K562 (cell line): Measurements from ENCODE around the gene FAHD2A. TPM values are rescaled to one million over a fixed set of nuclear protein-coding genes. Genes with fewer than 3 reads are reported as not detected.

Experiments
- ATAC-seq: fragments of 200-7000 bp; cut with Tn5 transposase; 3 replicates; pipeline ENCODE4 v1.9.1; 2020; ENCODE audit warnings: moderate library complexity
- BruUV-seq: library from RNA; stranded (reverse); fragments of 400-500 nt; replicated peaks from 2 replicates; lab custom pipeline; 2021; lab: Mats Ljungman, UMichigan
- CTCF ChIA-PET: fragments of 300-600 bp; formaldehyde crosslinking; extraction: SDS; loops from one replicate; lab custom pipeline; 2021; ENCODE audit warnings: low intra/inter-chr PET ratio; lab: Yijun Ruan, JAX
- POLR2A ChIA-PET: fragments of 300-600, 350-650 bp; sonication (Branson Sonifier 250); formaldehyde crosslinking; extraction: SDS; loops from one replicate; lab custom pipeline; 2021; ENCODE audit warnings: antibody characterized with exemption, inconsistent platforms; lab: Yijun Ruan, JAX
- DNase-seq, 4 experiments: peaks; one replicate each; pipeline versions ENCODE4 v3.0.0 to v3.0.0-alpha.2; 2011 to 2018; ENCODE audit warnings: low spot score in 3 of 4, mixed read lengths in 3 of 4; ENCODE audit errors: extremely low read depth in 1 of 4
- FAIRE-seq: peaks from 2 replicates; lab custom pipeline; 2011; peaks lifted over from hg19 to GRCh38; lab: Jason Lieb, UNC
- H2AFZ ChIP-seq: 2 replicates; pipeline ENCODE4 v1.6.0; 2011; ENCODE audit warnings: low read depth, low read length, control low read depth, inconsistent platforms
- H3K27ac ChIP-seq: fragments of 200-600 bp; 3 replicates; pipeline ENCODE4 v1.8.0; 2011; ENCODE audit warnings: low read depth, mild to moderate bottlenecking, control low read depth, inconsistent platforms, low read length, moderate library complexity, mixed read lengths; ENCODE audit errors: extremely low read depth
- H3K27me3 ChIP-seq, 2 experiments: fragments of 300-600 bp in 1 of 2; 2 replicates in 1 of 2; 3 replicates in 1 of 2; pipeline versions ENCODE4 v1.6.0 to v1.8.0; 2011; ENCODE audit warnings: inconsistent platforms in 2 of 2, low read length in 2 of 2, mild to moderate bottlenecking in 1 of 2, mixed read lengths in 1 of 2, moderate library complexity in 1 of 2; ENCODE audit not compliant: control insufficient read depth in 2 of 2, insufficient read depth in 2 of 2
- H3K36me3 ChIP-seq: fragments of 300-600 bp; 3 replicates; pipeline ENCODE4 v1.8.0; 2011; ENCODE audit warnings: mild to moderate bottlenecking, low read length, inconsistent platforms; ENCODE audit not compliant: control insufficient read depth, insufficient read depth
- H3K4me1 ChIP-seq, 2 experiments: fragments of 200-600 bp in 1 of 2; replicated peaks in 1 of 2; 2 replicates in 1 of 2; 3 replicates in 1 of 2; pipeline versions ENCODE4 v1.5.1 to v1.8.0; 2011; ENCODE audit warnings: inconsistent platforms in 2 of 2, low read length in 2 of 2, mild to moderate bottlenecking in 1 of 2, mixed read lengths in 1 of 2, moderate library complexity in 1 of 2; ENCODE audit not compliant: control insufficient read depth in 2 of 2, insufficient read depth in 2 of 2
- H3K4me2 ChIP-seq: 2 replicates; pipeline ENCODE4 v1.6.1; 2011; ENCODE audit warnings: low read length, control low read depth, inconsistent platforms, mixed read lengths; ENCODE audit not compliant: insufficient read depth
- H3K4me3 ChIP-seq: fragments of 200-600 bp; sonication (generic), shearing (Covaris generic); 2 replicates; pipeline ENCODE4 v1.5.1; 2016; ENCODE audit warnings: control low read depth, inconsistent platforms
- H3K79me2 ChIP-seq: fragments of 200-600 bp; 3 replicates; pipeline ENCODE4 v1.8.0; 2011; ENCODE audit warnings: low read length, inconsistent platforms; ENCODE audit not compliant: control insufficient read depth, insufficient read depth
- H3K9ac ChIP-seq, 2 experiments: 2 replicates each; pipeline versions ENCODE4 v1.6.0 to v1.6.1; 2011; ENCODE audit warnings: low read depth in 2 of 2, low read length in 2 of 2, control low read depth in 1 of 2, inconsistent platforms in 1 of 2, mild to moderate bottlenecking in 1 of 2, mixed read lengths in 1 of 2; ENCODE audit not compliant: insufficient read depth in 1 of 2
- H3K9me1 ChIP-seq: one replicate; pipeline ENCODE4 v1.6.0; 2011; ENCODE audit warnings: inconsistent platforms, mild to moderate bottlenecking, low read length, moderate library complexity; ENCODE audit not compliant: control insufficient read depth, insufficient read depth
- H3K9me3 ChIP-seq: replicated peaks from 2 replicates; pipeline ENCODE4 v1.5.1; 2011; ENCODE audit warnings: low read depth, low read length, inconsistent platforms; ENCODE audit not compliant: control insufficient read depth, insufficient read depth
- H4K20me1 ChIP-seq: replicated peaks from 2 replicates; pipeline ENCODE4 v1.6.1; 2011; ENCODE audit warnings: low read length, inconsistent platforms, mixed read lengths; ENCODE audit not compliant: control insufficient read depth, insufficient read depth
- ATF7 ChIP-seq: fragments of 450-650 bp; IDR thresholded peaks from 2 replicates; pipeline ENCODE4 v1.7.1; 2014; ENCODE audit warnings: mild to moderate bottlenecking, moderate library complexity
- FOSL1 ChIP-seq: fragments of 200-800 bp; sonication (Bioruptor generic); conservative IDR thresholded peaks from 2 replicates; pipeline ENCODE4 v1.6.1; 2016; ENCODE audit warnings: missing genetic modification characterization, missing compliant biosample characterization
- HMG20A ChIP-seq: fragments of 450-650 bp; formaldehyde crosslinking; conservative IDR thresholded peaks from 2 replicates; pipeline ENCODE4 v1.4.0; 2020; ENCODE audit warnings: mild to moderate bottlenecking, mixed read lengths
- HOXB6 ChIP-seq: fragments of 250-450 bp; sonication (Bioruptor Pico); IDR thresholded peaks from 2 replicates; pipeline ENCODE4 v1.5.1; 2022; ENCODE audit warnings: mild to moderate bottlenecking, borderline replicate concordance
- IRF2 ChIP-seq: sonication (generic); formaldehyde crosslinking; IDR thresholded peaks from 2 replicates; pipeline ENCODE4 v1.8.1; 2022; ENCODE audit warnings: mild to moderate bottlenecking, missing genetic modification reagents
- NFYB ChIP-seq: IDR thresholded peaks from 2 replicates; pipeline ENCODE4 v1.6.1; 2011; ENCODE audit warnings: mild to moderate bottlenecking, moderate library complexity; ENCODE audit not compliant: insufficient read length; ENCODE audit errors: extremely low read depth
- SFPQ ChIP-seq: fragments of 200-400 bp; formaldehyde crosslinking; IDR thresholded peaks from 2 replicates; pipeline ENCODE4 v1.6.1; 2017; ENCODE audit warnings: mild to moderate bottlenecking, low read depth, low read length, moderate library complexity
- YY1 ChIP-seq, 3 experiments: IDR thresholded peaks; 2 replicates each; pipeline ENCODE4 v1.6.1; 2011; ENCODE audit warnings: low read length in 2 of 3, mild to moderate bottlenecking in 2 of 3, moderate library complexity in 2 of 3, borderline replicate concordance in 1 of 3, control low read depth in 1 of 3, low read depth in 1 of 3; ENCODE audit not compliant: insufficient read depth in 3 of 3, insufficient replicate concordance in 2 of 3, control insufficient read depth in 1 of 3, insufficient read length in 1 of 3; ENCODE audit errors: extremely low read depth in 1 of 3
- ZHX1 ChIP-seq: fragments of 150-350 bp; conservative IDR thresholded peaks from 2 replicates; pipeline ENCODE4 v1.6.1; 2014; ENCODE audit warnings: low read length
- WGBS: fragments of 100-300 bp; shearing (Covaris generic); methylation state at CpG from one replicate; pipeline ENCODE4 v1.1.6; 2016; ENCODE audit warnings: low coverage, mixed read lengths; ENCODE audit not compliant: insufficient coverage; ENCODE audit errors: missing lambda C conversion rate; 5-methylcytosine and 5-hydroxymethylcytosine counted together
- in situ Hi-C: fragments of 300-500 bp; cut with MboI; formaldehyde crosslinking; loops from 4 replicates; pipeline ENCODE4 v1.15.0; 2018; ENCODE audit warnings: inconsistent platforms, mixed read lengths
- intact Hi-C: fragments of 100-400 bp; cut with micrococcal nuclease; formaldehyde crosslinking; loops from 2 replicates; pipeline ENCODE4 v1.14.2; 2022
- polyA plus RNA-seq, 8 experiments: library from polyadenylated mRNA; depleted of rRNA in 4 of 8; stranded (reverse) in 5 of 8; unstranded in 3 of 8; fragments of >200 nt; fragmentation: Nextera tagmentation in 2 of 8; fragmentation: Illumina TruSeq in 1 of 8; extraction: Ambion mirVana in 2 of 8; extraction: Trizol in 1 of 8; gene quantifications; 2 replicates each; pipeline versions ENCODE4 v1.2.1 to v1.2.3, GENCODE V29; 2011 to 2014; ENCODE audit warnings: inconsistent platforms in 1 of 8, missing spikeins in 1 of 8
- total RNA-seq, 7 experiments: library from RNA; depleted of rRNA in 6 of 7; stranded (reverse); fragments of >200 nt in 6 of 7; fragmentation: Illumina TruSeq in 2 of 7; extraction: Trizol in 2 of 7; gene quantifications; 2 replicates each; pipeline versions ENCODE4 v1.2.1 to v1.2.3, GENCODE V29; 2011 to 2021; ENCODE audit warnings: low replicate concordance in 1 of 7

Gene FAHD2A
- total and polyA plus RNA-seq, 9 of the 15 experiments (the other 6 are each of a cell fraction or from before 2014, with no cell fraction given), result 13.8 to 41.0 (median 30.4) TPM

- no peak for FAIRE-seq
- BruUV-seq, result no TSS peak
- ChIA-PET CTCF (no interaction called here), POLR2A (no interaction called here)
- in situ Hi-C loops, result no loop called here
- no peak overlapping the region for H3K4me3 ChIP-seq
- 0 out of 2 replicates have a peak, but pooled peaks cover 7% of the 10 kb centered on the region for H4K20me1 ChIP-seq
- no peak for ATAC-seq
- no peaks in the 10 kb centered on the region for H3K36me3 ChIP-seq
- intact Hi-C loops, result no loop called here
- 0% methylated on average over 6 of the region's 6 CpGs for WGBS
- no peak for DNase-seq
- H3K9ac ChIP-seq, result no peak overlapping the region
- H3K9me3 ChIP-seq, result no peaks in the 10 kb centered on the region
- no peaks in the 10 kb centered on the region for H3K4me1 ChIP-seq
- H3K27me3 ChIP-seq, result peaks cover 8 to 51% of the 10 kb centered on the region in 2 experiments; a peak in 3 of 5 replicates
- H3K79me2 ChIP-seq, result no peaks in the 10 kb centered on the region
- no peak overlapping the region for H2AFZ ChIP-seq
- no peak overlapping the region for H3K27ac ChIP-seq
- TF ChIP-seq HOXB6 (CRISPR knock-in tag) (no peak), HMG20A (CRISPR knock-in tag) (no peak), NFYB (no peak)
- H3K9me1 ChIP-seq, result no peaks in the 10 kb centered on the region
- H3K4me2 ChIP-seq, result no peak overlapping the region
Observed at GRCh38 chr2:95357717-95358280, 44.7 kb upstream of the FAHD2A start.

GRCh38 chr2:95359031-95359430, 43.5 kb upstream of the FAHD2A start:
- peaks cover 8 to 40% of the 10 kb centered on the region in 2 experiments; a peak in 4 of 5 replicates for H3K27me3 ChIP-seq
- TF ChIP-seq FOSL1 (tag), result peak; percentile 66
- TF ChIP-seq ZHX1, result no peak
- no peak for TF ChIP-seq YY1 (IDR thresholded peaks at IDR 0.05; ENCODE audit: borderline replicate concordance in 1 of 3, control insufficient read depth in 1 of 3, extremely low read depth in 1 of 3, insufficient read depth in 3 of 3, insufficient read length in 1 of 3, insufficient replicate concordance in 2 of 3, low read depth in 1 of 3, low read length in 2 of 3)
- TF ChIP-seq ATF7, result no peak
- TF ChIP-seq IRF2 (CRISPR knock-in tag), result no peak
- TF ChIP-seq SFPQ, result no peak

More at GRCh38 chr2:95359031-95359430, 43.5 kb upstream of the FAHD2A start:
- Histone ChIP-seq H3K9me3 (no peaks in the 10 kb centered on the region), H3K9me1 (no peaks in the 10 kb centered on the region), H3K4me2 (no peak overlapping the region), H3K9ac (no peak overlapping the region), H2AFZ (no peak overlapping the region), H3K4me3 (no peak overlapping the region), H3K36me3 (no peaks in the 10 kb centered on the region), H4K20me1 (0 out of 2 replicates have a peak, but pooled peaks cover 7% of the 10 kb centered on the region), H3K27ac (no peak overlapping the region), H3K79me2 (no peaks in the 10 kb centered on the region), H3K4me1 (no peaks in the 10 kb centered on the region)
- WGBS, result 0% methylated on average over 3 of the region's 3 CpGs
- FAIRE-seq (no peak), DNase-seq (no peak), ATAC-seq (no peak)
- ChIA-PET POLR2A (interaction anchor here (0.6 kb wide), 1 partner anchor 44 kb away, joined by 3 read pairs; the partner anchor contains the start of gene FAHD2A), CTCF (no interaction called here)
- in situ Hi-C loops, result no loop called here
- intact Hi-C loops, result no loop called here
- no TSS peak for BruUV-seq
